LNCaP clone FGC (cell line): ENCODE results near the gene PHLPP1.

ENCODE experiments used
- DNase-seq: peaks from one replicate; pipeline ENCODE4 v3.0.0-alpha.2; 2011; ENCODE audit warnings: low read depth
- H3K4me3 ChIP-seq: 2 replicates; pipeline ENCODE4 v1.5.1; 2011; ENCODE audit warnings: mild to moderate bottlenecking, low read depth, low read length, control low read depth
- CTCF ChIP-seq: IDR thresholded peaks from 2 replicates; pipeline ENCODE4 v1.5.1; 2012; ENCODE audit warnings: mild to moderate bottlenecking; ENCODE audit not compliant: control insufficient read depth, insufficient read depth; ENCODE audit errors: extremely low read depth

PHLPP1 gene

GRCh38 chr18:63022429-63023022 is 307.2 kb downstream of the PHLPP1 start:
- no peak overlapping the region for H3K4me3 ChIP-seq
- no peak for DNase-seq
- TF ChIP-seq CTCF = peak; percentile 22; the same call in 1 of the 2 replicates

GRCh38 chr18:63025251-63026090 is 310.1 kb downstream of the PHLPP1 start:
- no peak for DNase-seq
- TF ChIP-seq CTCF = peak; percentile 44
- H3K4me3 ChIP-seq = no peak overlapping the region

- no peak for DNase-seq
- TF ChIP-seq CTCF = no peak
- H3K4me3 ChIP-seq = no peak overlapping the region
Observed at GRCh38 chr18:63028380-63028779, 313.0 kb downstream of the PHLPP1 start.
